Measurements from ENCODE around the gene ELOVL5.

- TF ChIP-seq CTCF (IDR thresholded peaks at IDR 0.05) (no peak), EZH2 (IDR thresholded peaks at IDR 0.05; ENCODE audit: borderline replicate concordance, insufficient read depth, low read depth, low read length, poor library complexity, severe bottlenecking) (no peak)
Measured at GRCh38 chr6:53340536-53340935, 8.2 kb downstream of the ELOVL5 start.
